ENCODE data around the gene DNAJC6.
"Not testable (repeated sequence)": the region's sequence is repeated elsewhere in the genome, so short reads cannot be mapped to it uniquely, and the experiment has no call there.

Gene DNAJC6

GRCh38 chr1:65309304-65310077 lies at the start of gene DNAJC6:
Gene DNAJC6, plus strand, starts transcription at chr1:65309543. Its CDS starts 203 bp downstream, at chr1:65309746.
- DNase-seq (ENCODE audit: low read depth in 2 of 2): peak; percentile 23 to 27

DNA sequence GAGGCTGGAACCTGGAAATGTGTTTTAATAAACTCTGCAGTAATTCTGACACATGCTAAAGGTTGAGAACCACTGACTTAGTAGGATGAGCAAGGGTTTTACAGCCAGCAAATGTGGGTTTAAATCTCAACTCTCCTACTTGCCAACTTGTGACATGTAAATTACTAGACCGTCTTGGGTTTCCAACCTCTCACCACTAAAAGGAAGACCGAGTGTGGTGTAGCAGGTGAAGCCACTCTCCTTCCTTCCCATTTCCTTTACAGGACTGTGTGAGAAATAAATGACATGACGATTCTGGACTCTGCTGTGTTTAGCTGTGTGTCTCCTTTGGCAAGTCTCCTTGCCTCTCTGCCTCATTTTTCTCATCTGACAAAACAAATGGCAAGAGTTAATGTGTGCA lies 49.5 kb upstream of the DNAJC6 start:
- no peak for DNase-seq (ENCODE audit: low read depth in 2 of 2)

GRCh38 chr1:65260851-65261473 lies 48.4 kb upstream of the DNAJC6 start:
- no peak for DNase-seq (ENCODE audit: low read depth in 2 of 2)

DNA sequence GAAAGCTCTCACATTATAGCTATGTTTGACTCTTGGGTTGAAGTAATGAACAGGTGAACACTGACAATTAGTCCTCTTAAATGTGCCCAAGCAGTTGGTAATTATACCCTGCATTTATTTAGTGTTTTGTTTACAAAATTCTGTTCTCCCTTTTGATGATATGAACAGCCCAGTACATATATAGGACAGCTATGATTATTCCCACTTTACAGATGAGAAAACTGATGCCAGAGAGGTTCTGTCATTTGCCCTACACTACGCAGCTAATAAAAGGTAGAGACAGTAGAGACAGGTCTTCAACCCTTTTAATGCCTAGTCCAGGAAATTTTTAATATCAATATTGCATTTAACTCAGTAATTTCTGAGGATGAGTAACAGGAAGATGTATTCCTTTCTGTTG lies 46.1 kb upstream of the DNAJC6 start:
- no peak for DNase-seq (ENCODE audit: low read depth in 2 of 2)

DNA sequence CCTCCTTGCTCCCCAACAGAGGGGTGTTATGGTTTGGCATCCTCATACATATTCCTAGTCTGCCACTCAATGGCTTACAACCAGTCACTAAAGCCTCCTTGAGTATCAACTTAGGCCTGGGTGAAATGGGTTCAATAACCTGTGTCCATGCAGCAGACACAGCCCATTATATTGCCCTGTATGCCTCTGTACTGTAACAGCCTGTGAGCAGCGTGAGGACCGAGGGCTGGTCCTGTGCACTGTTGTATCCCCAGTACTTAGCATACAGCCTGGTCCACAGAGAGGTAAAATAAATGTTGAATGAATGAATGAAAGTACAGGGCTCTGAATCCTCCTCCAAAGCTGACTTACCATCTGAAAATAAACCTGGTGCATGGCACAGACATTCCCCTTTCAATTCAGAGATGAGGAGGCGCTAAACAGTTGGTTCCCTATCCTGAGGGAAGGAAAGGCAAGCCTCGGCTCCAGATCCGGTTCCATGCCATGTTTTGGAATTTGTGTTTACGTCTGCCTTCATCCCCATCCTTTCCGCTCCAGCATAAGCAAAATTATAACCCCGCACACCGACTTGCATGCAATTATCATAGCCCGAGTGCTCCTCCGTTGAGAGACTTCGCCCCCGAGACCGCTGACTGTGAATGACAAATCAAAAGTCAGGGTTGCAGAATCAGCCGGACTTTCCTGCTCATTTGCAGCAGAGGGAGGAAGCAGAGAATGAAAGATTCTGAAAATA lies 45.0 kb upstream of the DNAJC6 start:
- DNase-seq (ENCODE audit: low read depth in 2 of 2): no peak

DNA sequence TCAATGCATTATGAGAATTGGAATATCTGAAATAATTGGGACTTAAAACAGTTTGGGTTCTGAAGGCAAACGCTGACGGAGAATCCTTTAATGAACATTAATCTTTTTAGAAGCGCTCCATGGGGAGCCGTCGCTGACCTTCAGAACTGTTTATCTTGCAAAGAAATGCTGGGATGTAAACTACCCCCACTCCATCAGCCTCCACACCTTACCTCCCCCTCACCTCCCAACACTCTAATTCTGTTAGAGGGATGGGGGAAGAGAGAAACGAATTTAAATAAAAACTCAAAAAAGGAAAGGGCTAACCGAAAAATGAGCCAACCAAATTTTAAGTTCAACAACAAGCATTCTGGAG lies 44.1 kb upstream of the DNAJC6 start:
- DNase-seq (ENCODE audit: low read depth in 2 of 2): no peak

GRCh38 chr1:65265651-65266351 lies 43.5 kb upstream of the DNAJC6 start:
- no peak for DNase-seq (ENCODE audit: low read depth in 2 of 2)

- DNase-seq (ENCODE audit: low read depth in 2 of 2): no peak
Measured at GRCh38 chr1:65266476-65266875, 42.9 kb upstream of the DNAJC6 start.

DNA sequence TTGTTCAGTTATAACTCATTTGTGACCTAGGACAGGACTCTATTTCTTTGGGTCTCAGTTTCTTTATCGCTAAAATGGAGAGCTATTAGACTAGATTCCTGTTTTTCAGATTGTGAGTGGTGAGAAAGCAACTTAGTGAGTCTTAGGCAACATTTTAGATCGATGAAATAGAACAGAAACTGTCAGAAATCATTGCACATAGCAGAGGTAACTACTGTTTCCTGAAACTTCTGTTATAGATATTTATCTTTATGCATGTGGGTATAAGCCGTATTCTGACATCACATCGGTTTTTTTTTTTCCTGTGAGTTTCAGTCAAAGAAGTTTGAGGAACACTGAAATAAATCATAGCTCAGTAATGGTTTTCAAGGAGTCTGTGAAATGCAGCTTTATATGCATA lies 42.1 kb upstream of the DNAJC6 start:
- no peak for DNase-seq (ENCODE audit: low read depth in 2 of 2)

GRCh38 chr1:65267683-65268082 lies 41.7 kb upstream of the DNAJC6 start:
- DNase-seq (ENCODE audit: low read depth in 2 of 2): no peak

DNA sequence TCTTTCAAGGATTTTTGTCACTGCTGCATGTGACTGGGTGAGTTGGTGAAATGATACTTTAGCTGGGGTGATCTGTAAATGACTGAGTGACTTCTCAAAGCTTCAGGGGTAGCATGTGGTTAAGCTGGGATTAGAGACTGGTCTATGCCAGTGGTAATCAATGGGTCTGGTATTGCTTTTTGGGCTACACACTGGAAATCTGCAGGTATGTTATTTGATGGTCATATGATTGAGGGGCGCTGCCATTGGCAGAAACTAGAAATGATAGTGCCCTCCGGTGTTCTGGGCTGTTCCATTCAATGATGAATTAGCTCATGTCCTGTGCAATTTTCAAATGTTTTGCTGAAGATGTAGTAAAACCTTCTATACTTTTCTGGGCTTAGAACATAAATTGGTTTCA lies 39.7 kb upstream of the DNAJC6 start:
- no peak for DNase-seq (ENCODE audit: low read depth in 2 of 2)

DNA sequence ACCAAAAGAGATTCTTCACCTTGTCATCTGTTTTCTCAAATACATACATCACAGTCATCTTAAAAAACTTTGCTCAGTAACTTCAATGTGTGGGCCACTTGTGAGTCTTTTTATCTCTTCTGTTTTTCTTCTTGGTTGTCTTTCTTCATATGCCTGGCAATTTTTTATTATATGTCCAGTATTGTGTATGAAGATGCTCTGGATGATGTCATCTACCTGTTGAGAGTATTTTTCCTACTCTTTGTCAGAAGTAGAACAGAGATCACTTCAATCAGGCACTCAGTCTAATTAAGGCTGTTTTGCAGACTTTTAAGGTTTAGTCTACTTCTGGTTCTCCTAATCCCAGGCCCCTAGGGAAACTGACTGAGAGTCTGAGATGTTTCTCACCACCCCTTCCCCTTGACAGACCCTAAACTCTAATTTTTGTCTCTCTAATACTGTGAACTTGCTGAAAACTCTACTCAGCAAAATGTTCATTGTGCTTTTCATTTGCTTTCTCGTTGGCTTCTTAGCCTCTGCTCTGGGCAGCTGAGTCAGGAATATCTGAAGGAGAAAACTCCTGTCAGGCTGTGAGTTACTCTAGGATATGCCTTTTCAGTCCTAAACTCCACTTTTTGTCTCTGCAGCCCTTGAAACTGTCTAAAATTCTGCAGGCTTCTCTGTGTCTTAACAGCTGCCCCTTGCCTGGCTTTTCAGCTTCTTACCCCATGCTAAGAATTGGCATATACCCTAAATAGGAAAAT lies 33.0 kb upstream of the DNAJC6 start:
- DNase-seq (ENCODE audit: low read depth in 2 of 2): no peak

DNA sequence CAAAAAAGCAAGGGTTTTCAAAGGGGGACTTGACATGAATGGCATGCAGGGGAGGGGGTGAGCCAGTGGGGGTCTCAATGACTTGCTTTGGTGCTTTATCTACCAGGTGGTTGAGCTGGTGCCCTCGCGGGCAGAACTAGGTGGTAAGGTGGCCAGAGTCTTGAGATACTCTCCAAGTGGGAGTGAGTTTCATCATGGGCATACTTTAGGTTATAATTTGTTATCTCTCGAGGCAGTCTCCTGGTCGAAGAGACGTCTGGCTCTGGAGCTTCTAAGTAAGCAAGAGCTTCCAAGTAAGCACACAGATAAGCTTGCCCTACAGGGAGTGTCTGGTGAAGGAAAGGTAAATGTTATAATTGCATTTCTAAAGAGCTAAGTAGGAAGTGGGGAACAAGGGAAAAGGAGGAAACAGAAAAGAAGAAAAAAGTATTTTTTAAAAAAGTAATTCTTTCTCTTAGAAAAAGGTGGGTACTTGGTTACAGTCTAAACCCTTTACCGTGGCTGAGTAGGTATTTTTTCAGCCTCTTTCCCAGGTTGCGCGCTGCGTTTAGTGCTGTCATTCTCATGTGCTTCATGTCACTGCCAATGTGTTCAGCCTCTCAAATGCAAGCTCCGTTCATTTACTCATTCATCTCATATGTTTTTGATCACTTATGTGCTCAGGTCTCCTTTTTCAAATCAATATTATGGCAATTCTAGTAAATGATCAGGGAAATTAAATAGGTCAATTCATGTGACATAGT lies 31.6 kb upstream of the DNAJC6 start:
- DNase-seq (ENCODE audit: low read depth in 2 of 2): no peak

DNA sequence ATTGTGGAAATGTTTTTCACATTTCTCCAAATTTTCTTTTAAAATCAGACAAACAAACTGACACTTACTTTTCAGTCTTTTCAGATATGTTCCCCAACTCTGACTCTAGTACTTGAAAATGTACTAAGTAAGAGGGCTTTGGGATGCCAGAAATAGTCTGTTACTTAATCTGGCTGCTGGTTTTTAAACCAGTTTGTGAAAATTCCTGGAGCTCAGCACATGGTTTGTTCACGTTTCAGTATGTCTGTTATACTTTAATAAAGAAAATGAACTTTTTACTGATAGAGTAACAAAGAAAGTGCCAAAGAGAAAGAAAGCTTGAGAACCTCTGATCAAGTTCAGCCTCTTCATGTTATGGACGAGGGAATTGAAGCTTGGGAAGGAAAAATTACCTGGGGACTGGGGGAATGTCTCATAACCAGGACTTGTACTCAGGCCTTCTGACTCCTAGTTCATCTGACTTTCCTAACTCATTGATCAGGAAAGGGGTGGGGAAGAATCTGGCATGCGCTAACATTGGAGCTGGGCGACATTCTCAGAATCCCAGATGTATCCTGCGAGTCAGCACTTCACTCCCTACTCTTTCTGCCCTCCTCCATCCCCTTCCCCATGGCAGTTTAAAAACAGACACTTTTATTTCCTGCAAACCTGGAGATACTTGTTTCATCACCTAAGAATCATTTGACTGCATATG lies 30.8 kb upstream of the DNAJC6 start:
- DNase-seq (ENCODE audit: low read depth in 2 of 2): no peak

DNA sequence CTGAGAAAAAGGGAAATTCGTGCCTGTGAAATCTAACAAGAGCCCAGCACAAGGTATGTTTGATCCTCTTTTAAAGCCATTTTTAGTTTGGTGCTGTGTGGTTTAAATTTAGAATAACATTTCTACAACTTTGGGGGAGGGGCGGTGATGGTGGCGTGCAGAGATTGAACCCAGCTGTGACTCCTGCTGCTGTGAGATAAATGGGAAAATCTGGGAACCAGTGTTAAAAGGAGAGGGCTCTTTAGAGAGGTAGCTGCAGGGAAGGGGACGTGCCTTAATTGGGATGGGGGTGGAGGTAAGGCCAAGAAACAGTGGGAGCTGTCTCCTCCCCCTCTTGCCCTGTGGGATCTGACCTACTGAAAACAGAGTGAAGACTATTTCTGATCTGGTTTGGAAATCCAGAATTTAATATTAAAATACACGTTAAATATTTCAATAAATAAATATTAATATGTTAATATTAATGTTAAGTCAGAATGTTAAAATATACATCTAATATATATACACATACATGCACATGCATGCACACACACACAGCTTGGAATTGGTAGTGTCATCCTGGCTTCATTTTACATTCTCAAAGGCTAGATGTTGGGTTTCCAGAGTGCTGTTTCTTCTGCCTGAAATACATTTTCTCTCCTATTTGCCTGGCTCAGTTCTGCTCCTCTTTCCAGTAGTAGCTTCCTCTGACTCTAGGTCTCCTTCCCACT lies 30.1 kb upstream of the DNAJC6 start:
- no peak for DNase-seq (ENCODE audit: low read depth in 2 of 2)

- no peak for DNase-seq (ENCODE audit: low read depth in 2 of 2)
Measured at GRCh38 chr1:65281846-65282245, 27.5 kb upstream of the DNAJC6 start.

DNA sequence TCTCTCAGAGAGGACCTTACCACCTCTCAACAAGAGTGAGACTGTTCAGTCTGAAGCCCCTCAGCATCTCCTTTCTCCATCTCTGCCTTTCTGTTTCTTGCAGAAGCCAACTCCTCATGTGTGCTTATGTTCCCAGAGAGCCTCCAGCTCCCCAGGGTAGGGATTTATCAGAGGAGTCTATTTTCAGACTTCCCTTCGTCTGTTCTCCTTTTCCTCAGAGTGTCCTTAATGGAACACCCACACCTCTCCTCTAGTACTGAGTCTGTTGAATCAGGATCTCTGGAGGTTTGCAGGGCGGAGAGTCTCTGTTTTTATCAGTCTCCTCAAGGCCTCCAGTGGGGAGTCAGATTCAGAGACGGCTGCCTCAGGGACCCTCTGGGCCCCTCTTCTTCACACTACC lies 25.1 kb upstream of the DNAJC6 start:
- DNase-seq (ENCODE audit: low read depth in 2 of 2): no peak

DNA sequence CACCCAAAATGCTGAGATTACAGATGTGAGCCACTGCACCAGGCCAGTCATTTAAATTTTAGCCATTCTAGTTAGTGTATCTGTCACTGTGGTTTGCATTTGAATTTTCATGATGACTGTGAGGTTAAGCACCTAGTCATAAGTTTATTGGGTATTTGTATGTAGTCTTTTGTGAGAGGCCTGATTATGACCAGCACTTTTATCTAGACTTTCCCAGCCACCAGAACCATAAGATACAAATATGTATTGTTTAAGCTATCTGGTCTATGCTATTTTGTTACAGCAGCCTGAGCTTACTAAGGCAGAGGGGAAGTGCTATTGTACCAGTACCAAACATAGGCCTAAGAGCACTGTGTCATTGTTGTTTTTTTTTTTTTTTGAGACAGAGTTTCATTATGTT lies 19.9 kb upstream of the DNAJC6 start:
- DNase-seq (ENCODE audit: low read depth in 2 of 2): no peak

DNA sequence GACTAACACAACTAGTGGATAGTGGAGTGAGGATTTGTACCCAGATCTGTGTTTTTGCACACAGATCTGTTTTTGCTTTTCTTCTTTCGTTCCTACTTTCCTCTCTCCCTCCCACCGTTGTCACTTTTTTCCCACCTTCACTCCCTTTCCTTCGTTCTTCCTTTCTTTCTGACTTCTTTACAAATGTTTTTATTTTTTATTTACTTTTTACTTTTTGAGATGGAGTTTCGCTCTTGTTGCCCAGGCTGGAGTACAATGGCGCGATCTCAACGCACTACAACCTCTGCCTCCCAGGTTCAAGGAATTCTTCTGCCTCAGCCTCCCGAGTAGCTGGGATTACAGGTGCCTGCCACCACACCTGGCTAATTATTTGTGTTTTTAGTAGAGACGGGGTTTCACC lies 17.5 kb upstream of the DNAJC6 start:
- not testable (repeated sequence) for DNase-seq (ENCODE audit: low read depth in 2 of 2)
